Ovary (tissue), 3 donors: ENCODE measurements around the gene SLA2.

Experiments used
- CTCF ChIP-seq, 3 donors: fragments of 450-650 bp in 2 of 3; fragments of 200-600 bp in 1 of 3; IDR thresholded peaks; one replicate each; pipeline versions ENCODE4 v1.5.1 to v1.8.0; 2016 to 2022; ENCODE audit warnings: antibody characterized with exemption in 3 of 3, mild to moderate bottlenecking in 1 of 3
- EP300 ChIP-seq: sonication (generic); formaldehyde crosslinking; IDR thresholded peaks from one replicate; pipeline ENCODE4 v1.6.1; 2017; ENCODE audit warnings: antibody characterized with exemption
- donor health status: DM: no; HTN: no; CAD: no.

- TF ChIP-seq EP300 (no peak), CTCF (IDR thresholded peaks at IDR 0.05) (no peak)
Measured at GRCh38 chr20:36614781-36615557, 31.0 kb downstream of the SLA2 start.
